CD4-positive, alpha-beta T cell (primary cell): ENCODE data around the gene RMP24.

Source experiments
- ATAC-seq: fragments of 200-7000 bp; cut with Tn5 transposase; one replicate; pipeline ENCODE4 v1.10.0; 2022; ENCODE audit warnings: mild to moderate bottlenecking; ENCODE audit not compliant: poor library complexity
- CTCF ChIA-PET: fragments of 350-600 bp; sonication (Branson Sonifier 250); formaldehyde crosslinking; loops from one replicate; lab custom pipeline; 2021; ENCODE audit warnings: antibody characterized with exemption, inconsistent platforms; lab: Charles Lee
- POLR2A ChIA-PET: fragments of 350-600 bp; sonication (Branson Sonifier 250); formaldehyde crosslinking; loops from one replicate; lab custom pipeline; 2021; ENCODE audit warnings: antibody characterized with exemption, inconsistent platforms; lab: Charles Lee
- DNase-seq, 14 experiments: peaks; one replicate each; pipeline ENCODE4 v3.0.0-alpha.2; 2013 to 2020; ENCODE audit warnings: mixed read lengths in 2 of 14
- H3K27ac ChIP-seq, 2 donors: one replicate each; pipeline versions ENCODE4 v1.5.1 to v1.7.0; 2013; ENCODE audit warnings: low read length in 2 of 2, low read depth in 1 of 2, mild to moderate bottlenecking in 1 of 2
- H3K27me3 ChIP-seq, 2 experiments: 1 replicate in 1 of 2; 2 replicates in 1 of 2; pipeline versions ENCODE4 v1.6.1 to v1.7.0; 2013; ENCODE audit warnings: low read length in 2 of 2, control low read depth in 1 of 2, mild to moderate bottlenecking in 1 of 2, moderate library complexity in 1 of 2; ENCODE audit not compliant: insufficient read depth in 2 of 2, control insufficient read depth in 1 of 2
- H3K36me3 ChIP-seq: one replicate; pipeline ENCODE4 v1.6.1; 2013; ENCODE audit warnings: low read length, control low read depth; ENCODE audit not compliant: insufficient read depth
- H3K4me1 ChIP-seq: one replicate; pipeline ENCODE4 v1.6.1; 2013; ENCODE audit warnings: low read length, control low read depth; ENCODE audit not compliant: insufficient read depth
- H3K4me3 ChIP-seq: one replicate; pipeline ENCODE4 v1.5.1; 2013; ENCODE audit warnings: mild to moderate bottlenecking, low read length, moderate library complexity
- H3K9me3 ChIP-seq, 2 experiments: 1 replicate in 1 of 2; 2 replicates in 1 of 2; pipeline versions ENCODE4 v1.6.1 to v1.7.0; 2013; ENCODE audit warnings: low read length in 2 of 2, mild to moderate bottlenecking in 2 of 2, control low read depth in 1 of 2, moderate library complexity in 1 of 2; ENCODE audit not compliant: control insufficient read depth in 1 of 2, insufficient read depth in 1 of 2
- H3K27ac Mint-ChIP-seq: one replicate; pipeline ENCODE4 v1.8.0; 2020; ENCODE audit warnings: mixed read lengths
- H3K27me3 Mint-ChIP-seq: one replicate; pipeline ENCODE4 v1.8.0; 2021; ENCODE audit warnings: mixed read lengths
- H3K36me3 Mint-ChIP-seq: one replicate; pipeline ENCODE4 v1.8.0; 2021; ENCODE audit warnings: low read depth, mixed read lengths
- H3K4me1 Mint-ChIP-seq: one replicate; pipeline ENCODE4 v1.8.0; 2021; ENCODE audit warnings: low read depth, mixed read lengths
- H3K4me3 Mint-ChIP-seq: one replicate; pipeline ENCODE4 v1.8.0; 2020; ENCODE audit warnings: mild to moderate bottlenecking, mixed read lengths
- H3K9me3 Mint-ChIP-seq: one replicate; pipeline ENCODE4 v1.8.0; 2020; ENCODE audit warnings: mixed read lengths
- CTCF ChIP-seq: fragments of 200-600 bp; IDR thresholded peaks from one replicate; pipeline ENCODE4 v1.8.0; 2022; ENCODE audit warnings: antibody characterized with exemption, mild to moderate bottlenecking
- intact Hi-C, 2 experiments: fragments of 100-400 bp; cut with DNase I in 1 of 2; cut with micrococcal nuclease in 1 of 2; formaldehyde crosslinking; loops; one replicate each; pipeline versions ENCODE4 v1.15.1 to v1.9.0; 2023 to 2025; cut with DNase I, micrococcal nuclease

The RMP24 gene

DNA sequence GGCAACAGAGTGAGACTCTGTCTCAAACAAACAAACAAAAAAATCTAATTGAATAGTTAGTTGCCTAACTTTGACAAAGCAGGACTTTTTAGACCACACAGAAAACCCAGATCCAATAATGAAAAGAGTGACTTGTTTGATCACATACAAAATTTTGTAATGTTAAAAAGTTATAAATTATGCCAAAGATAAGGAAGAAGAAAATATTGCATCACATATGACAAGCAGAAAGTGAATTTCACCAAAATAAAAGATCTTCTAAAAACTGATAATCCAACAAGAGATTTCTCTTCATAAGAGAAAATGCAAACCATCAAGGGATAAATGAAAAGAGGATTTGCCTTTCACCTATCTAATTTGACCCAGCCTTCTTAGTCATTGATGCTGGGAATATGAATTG, 2.8 kb upstream of the RMP24 start:
- TF ChIP-seq CTCF, result no peak
- H3K27ac ChIP-seq, result peak overlapping the region in 1 of 2 donors; percentile 32
- H3K9me3 Mint-ChIP-seq, result no peaks in the 10 kb centered on the region

DNA sequence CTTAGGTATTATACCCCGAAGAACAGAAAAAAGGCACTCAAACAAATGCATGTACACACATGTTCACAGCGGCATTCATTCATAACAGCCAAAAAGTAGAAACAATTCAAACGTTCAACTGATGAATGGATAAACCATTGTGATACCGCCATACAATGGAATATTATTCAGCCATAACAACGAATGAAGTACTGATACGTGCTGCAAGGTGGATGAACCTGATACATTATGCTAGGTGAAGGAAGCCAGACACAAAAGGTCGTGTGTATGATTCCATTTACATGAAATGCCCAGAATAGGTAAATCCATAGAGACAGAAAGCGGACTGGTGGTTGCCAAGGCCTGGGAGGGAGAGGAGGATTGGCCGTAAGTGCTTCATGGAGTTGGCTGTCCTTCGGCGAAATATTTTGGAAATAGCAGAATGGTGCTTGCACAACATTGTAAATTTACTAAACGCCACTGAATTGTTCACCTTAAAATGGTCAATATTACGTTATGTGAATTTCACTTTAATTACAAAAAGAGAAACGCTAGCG, 750 bp upstream of the RMP24 start:
- Histone ChIP-seq H3K27me3 (no peaks in the 10 kb centered on the region), H3K4me3 (peak overlapping the region; percentile 73), H3K36me3 (peaks cover 16% of the 10 kb centered on the region), H3K4me1 (peaks cover 34% of the 10 kb centered on the region), H3K27ac (peak overlapping the region; percentile 74 to 88), H3K9me3 (no peaks in the 10 kb centered on the region)
- no peak for TF ChIP-seq CTCF
- Mint-ChIP-seq H3K36me3 (peaks cover 55% of the 10 kb centered on the region), H3K27ac (peak overlapping the region; percentile 96), H3K27me3 (no peaks in the 10 kb centered on the region), H3K4me1 (peaks cover 71% of the 10 kb centered on the region), H3K4me3 (peak overlapping the region; percentile 97), H3K9me3 (no peaks in the 10 kb centered on the region)
- no peak for ATAC-seq
- CTCF ChIA-PET, result interaction anchor here (0.9 kb wide), 1 partner anchor 585 kb away, joined by 3 read pairs; no protein-coding TSS in a partner anchor
- peak in 1 of 14 experiments; percentile 9 for DNase-seq
- POLR2A ChIA-PET, result interaction anchor here (1.0 to 3.1 kb wide), 9 partner anchors 22 to 931 kb away, joined by 3 to 29 read pairs (median 5); partner anchors contain the start of genes ELP2, GALNT1, INO80C and MAPRE2
- intact Hi-C loops, result loop anchor here (1.0 to 10.0 kb wide), 8 partner anchors 95 to 917 kb away; partner anchors contain the start of genes KIAA1328 (in 2 of the 2), RPRD1A (in 2 of the 2), TPGS2 (in 2 of the 2) and GALNT1 (in 1 of the 2)

More for the DNA sequence above, 2.8 kb upstream of the RMP24 start:
- Histone ChIP-seq H3K4me3 (peak overlapping the region; percentile 47), H3K36me3 (no peaks in the 10 kb centered on the region), H3K9me3 (no peaks in the 10 kb centered on the region), H3K4me1 (peaks cover 34% of the 10 kb centered on the region), H3K27me3 (no peaks in the 10 kb centered on the region)
- no peak for ATAC-seq
- DNase-seq, result no peak
- H3K27ac Mint-ChIP-seq, result peak overlapping the region; percentile 89
- peaks cover 35% of the 10 kb centered on the region for H3K36me3 Mint-ChIP-seq
- intact Hi-C loops, result loop anchor here (2.0 to 10.0 kb wide), 7 partner anchors 387 to 915 kb away; partner anchors contain the start of genes KIAA1328 (in 2 of the 2), TPGS2 (in 2 of the 2), GALNT1 (in 1 of the 2) and INO80C (in 1 of the 2)
- CTCF ChIA-PET, result interaction anchor here (0.6 to 1.2 kb wide), 2 partner anchors 10 to 19 kb away, joined by 3 to 4 read pairs; no protein-coding TSS in a partner anchor
- peaks cover 60% of the 10 kb centered on the region for H3K4me1 Mint-ChIP-seq
- POLR2A ChIA-PET, result interaction anchor here (0.9 to 1.3 kb wide), 2 partner anchors 161 to 386 kb away, joined by 3 to 4 read pairs; partner anchors contain the start of gene ELP2
- H3K4me3 Mint-ChIP-seq, result peak overlapping the region; percentile 12
- H3K27me3 Mint-ChIP-seq, result no peaks in the 10 kb centered on the region

GRCh38 chr18:35973650-35974049, 1.2 kb downstream of the RMP24 start:
- TF ChIP-seq CTCF, result no peak
- H3K9me3 Mint-ChIP-seq, result no peaks in the 10 kb centered on the region
- H3K27me3 ChIP-seq, result no peaks in the 10 kb centered on the region
- peaks cover 26% of the 10 kb centered on the region for H3K4me1 ChIP-seq
- no peaks in the 10 kb centered on the region for H3K9me3 ChIP-seq
- H3K4me1 Mint-ChIP-seq, result peaks cover 67% of the 10 kb centered on the region
- H3K4me3 ChIP-seq, result peak overlapping the region; percentile 73
- no peaks in the 10 kb centered on the region for H3K27me3 Mint-ChIP-seq
- peaks cover 72% of the 10 kb centered on the region for H3K36me3 Mint-ChIP-seq
- ChIA-PET CTCF (interaction anchor here (0.5 to 1.1 kb wide), 2 partner anchors 42 to 159 kb away, joined by 3 read pairs; no protein-coding TSS in a partner anchor), POLR2A (interaction anchor here (1.6 to 3.1 kb wide), 4 partner anchors 93 to 944 kb away, joined by 4 to 29 read pairs (median 20); partner anchors contain the start of genes ELP2, INO80C, RPRD1A and SLC39A6)
- DNase-seq (no peak), ATAC-seq (no peak)
- H3K36me3 ChIP-seq, result peaks cover 36% of the 10 kb centered on the region
- H3K27ac ChIP-seq, result no peak overlapping the region
- peak overlapping the region; percentile 96 for H3K27ac Mint-ChIP-seq
- H3K4me3 Mint-ChIP-seq, result peak overlapping the region; percentile 97
- intact Hi-C loops, result loop anchor here (2.0 to 10.0 kb wide), 7 partner anchors 93 to 919 kb away; partner anchors contain the start of genes KIAA1328 (in 2 of the 2), TPGS2 (in 2 of the 2), GALNT1 (in 1 of the 2) and INO80C (in 1 of the 2)
